ENCODE results near the gene SPOCK1.

SPOCK1 gene

DNA sequence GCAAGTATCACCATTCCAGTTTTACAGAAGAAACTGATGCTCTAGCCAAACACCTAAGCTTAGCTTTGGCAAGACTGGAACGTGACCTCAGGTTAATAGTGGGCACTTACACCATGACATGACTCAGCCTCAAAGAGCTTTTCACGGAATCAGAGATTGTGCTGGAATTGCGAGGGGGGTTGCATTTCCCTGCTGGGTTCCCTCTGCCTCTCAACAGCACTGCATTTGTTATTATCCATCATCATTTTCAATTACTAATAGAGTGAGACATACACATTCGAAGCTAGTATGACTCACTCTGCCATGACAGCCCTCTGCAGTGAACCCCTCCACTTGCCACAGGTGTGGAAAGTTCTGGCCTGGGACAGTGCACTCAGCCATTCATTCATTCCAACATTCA is 8.0 kb downstream of the SPOCK1 start:
- DNase-seq, result no peak

DNA sequence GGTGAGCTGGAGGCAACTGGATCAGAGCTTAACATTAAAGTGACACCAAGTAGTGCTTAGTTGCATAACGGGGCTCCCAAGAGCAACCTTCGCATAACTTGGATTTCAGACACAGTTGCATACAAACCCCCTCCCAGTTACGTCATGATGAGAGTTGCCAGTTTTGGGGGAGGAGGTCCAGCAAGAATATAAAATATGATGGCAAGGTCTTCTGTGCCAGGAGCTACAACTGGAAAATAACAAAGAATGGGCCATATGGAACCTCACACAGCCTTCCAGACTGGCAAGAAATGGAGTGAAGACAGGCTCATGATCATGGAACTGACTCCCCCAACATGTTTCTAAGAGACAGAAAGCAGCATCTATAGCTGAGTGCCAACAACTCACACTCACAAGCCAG is 8.5 kb downstream of the SPOCK1 start:
- no peak for DNase-seq

DNA sequence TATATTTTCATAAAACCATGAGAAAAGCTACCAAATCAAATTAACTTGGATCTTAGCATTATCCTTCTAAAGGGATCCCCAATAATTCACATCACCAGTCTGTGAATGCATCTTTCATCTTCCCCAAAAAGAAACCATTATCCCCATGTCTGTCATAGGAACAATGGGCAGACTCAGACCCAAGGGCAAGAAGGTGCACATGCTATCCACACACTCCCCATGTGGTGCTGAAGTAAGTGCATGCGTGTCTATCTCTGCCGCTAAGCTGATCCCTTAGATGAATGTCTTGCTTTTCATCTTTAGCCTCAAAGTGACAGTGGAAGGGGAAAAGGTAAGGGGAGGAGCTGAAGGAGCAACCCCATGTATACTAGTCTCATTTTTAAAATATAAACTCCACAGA is 10.2 kb downstream of the SPOCK1 start:
- DNase-seq, result no peak

DNA sequence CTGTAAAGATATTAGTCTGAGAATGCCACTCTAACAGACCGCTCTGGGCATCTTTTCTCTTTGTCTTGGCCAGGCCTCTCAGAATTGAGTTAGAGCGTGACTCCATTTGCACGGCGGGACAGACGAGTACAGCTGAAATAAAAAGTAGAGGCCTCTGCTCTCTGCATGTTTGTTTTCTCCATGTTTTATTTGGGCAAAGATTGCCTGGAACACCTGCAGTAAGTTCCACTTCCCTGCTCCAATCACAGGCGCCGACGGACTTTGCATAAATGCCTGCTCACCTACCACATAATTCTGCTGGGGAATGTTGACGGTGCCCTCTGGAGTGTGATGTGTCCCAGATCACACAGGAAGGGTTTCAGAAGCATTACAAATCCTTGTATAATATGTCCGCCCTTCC is 10.6 kb downstream of the SPOCK1 start:
- DNase-seq, result no peak

DNA sequence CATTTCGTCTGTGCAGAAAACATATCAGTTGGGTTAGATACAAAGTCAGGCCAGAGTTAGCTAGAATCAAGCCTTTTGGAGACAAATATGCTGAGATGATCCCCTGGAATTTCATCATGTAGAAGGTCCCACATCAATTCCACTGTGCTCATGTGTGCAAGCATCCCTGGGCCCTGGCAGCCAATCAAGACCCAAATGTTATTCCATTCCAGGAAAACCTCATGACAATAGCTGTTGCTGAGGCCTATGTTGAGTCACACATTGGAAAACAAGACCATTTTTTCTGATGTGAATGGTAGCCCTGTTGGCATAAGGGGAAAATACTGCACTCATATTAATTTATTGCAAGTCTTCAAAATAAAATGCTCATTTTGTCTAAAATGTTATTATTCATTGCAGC is 11.5 kb downstream of the SPOCK1 start:
- DNase-seq, result no peak

DNA sequence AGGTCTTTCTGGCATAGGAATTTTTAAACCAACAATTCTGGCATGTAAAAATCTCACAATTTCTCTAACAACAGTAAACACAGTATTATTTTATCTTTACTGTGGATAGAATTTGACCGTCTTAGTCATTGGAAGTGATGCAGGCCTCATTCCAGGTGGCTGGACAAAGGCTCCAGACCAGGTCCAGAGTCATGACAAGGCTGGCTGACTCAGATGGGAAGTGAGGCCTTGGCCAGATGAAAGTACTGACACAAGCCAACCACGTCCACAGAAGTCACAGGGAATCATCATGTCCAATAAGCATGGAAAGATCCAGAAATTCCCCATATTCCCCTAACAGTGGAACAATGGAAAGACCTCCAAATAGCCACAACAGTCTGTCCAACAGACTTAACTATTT is 12.4 kb downstream of the SPOCK1 start:
- DNase-seq, result no peak

DNA sequence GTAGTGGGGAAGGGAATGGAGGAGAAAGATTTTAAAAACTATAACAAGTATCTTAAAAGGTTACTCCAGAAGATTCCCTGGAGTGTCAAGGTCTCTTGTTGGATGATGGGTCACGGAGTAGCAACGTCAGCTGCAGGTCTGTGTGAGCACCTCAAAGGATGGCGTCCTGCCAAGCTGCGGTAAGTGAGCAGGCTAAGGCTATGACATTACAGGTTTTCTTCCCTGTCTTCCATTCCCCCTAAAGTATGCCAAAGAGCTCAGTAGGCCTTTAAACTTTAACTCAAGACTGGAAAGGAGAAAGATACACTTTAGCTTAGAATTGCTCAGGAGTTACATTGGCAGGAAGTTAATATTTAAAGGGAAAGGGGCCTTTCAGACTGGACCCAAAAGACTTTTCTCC is 17.5 kb downstream of the SPOCK1 start:
- no peak for DNase-seq

DNA sequence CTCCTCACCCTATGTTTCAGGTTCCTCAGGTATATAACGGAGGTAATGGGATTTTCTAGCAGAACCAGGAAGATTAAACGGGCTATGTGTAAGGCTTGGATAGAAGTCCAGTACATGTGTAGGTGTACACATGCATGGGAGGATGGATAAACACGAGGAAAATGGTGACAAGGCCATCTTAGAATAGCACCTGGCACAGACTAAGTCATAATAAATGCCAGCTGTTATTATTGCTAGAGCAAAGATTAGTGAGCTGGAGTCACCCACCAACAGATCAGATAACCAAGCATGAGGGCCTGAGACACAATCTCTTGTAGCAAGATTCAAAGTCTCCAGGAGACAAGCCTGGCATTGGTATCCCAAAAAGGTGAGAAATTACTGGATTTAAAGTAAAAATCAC is 21.1 kb downstream of the SPOCK1 start:
- no peak for DNase-seq

DNA sequence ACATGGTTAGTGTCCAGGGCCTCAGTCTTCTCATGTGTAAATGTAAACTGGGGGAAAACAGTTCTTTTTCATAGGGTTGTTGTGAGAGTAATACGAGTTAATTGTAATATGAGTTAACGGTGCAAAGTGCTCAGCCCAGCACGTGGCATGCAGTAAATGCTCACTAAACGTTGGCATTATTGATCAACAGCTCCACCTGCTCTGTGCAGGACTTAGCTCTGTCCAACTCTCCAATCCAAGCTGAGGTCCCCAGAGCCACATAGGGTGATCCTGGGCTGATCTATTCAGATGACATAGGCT is 28.3 kb downstream of the SPOCK1 start:
- DNase-seq, result no peak

DNA sequence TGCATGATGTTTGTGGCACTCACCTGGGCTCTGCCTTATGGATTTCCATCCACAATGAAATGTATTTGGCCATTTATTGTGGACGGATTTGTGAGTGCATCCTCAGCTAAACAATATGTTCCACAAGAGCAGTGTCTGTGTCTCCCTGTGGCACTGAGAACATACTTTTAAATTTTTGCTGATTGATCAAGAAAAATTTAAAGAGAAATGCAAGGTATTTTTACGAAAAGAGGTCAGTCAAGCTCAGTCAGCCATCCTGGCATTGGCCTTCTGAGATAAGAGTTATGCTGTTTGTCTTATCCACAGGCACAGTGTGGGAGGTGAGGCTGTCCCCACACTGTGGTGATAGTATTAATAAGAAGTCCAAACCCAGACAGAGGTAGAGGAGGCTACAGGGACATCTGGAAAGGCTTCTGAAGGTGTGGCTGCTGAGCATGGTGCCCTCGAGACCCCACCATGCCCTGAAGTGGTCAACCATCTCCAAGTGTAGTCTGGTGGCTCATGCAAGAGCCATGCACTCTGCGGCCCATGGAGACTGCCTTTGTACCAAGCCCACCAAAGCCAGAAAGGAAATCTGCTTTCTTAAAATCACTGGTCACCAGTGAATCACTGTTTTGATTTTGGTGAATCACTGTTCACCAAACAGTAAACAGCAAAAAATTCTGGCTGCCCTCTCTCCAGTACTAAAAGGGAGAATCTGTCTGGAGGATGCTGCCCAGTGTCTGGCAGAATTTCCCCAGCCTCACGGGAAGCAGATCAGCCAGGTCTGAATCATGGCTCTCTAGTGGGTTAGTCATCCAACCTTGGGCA is 28.8 kb downstream of the SPOCK1 start:
- peak; percentile 23 to 53 for DNase-seq

DNA sequence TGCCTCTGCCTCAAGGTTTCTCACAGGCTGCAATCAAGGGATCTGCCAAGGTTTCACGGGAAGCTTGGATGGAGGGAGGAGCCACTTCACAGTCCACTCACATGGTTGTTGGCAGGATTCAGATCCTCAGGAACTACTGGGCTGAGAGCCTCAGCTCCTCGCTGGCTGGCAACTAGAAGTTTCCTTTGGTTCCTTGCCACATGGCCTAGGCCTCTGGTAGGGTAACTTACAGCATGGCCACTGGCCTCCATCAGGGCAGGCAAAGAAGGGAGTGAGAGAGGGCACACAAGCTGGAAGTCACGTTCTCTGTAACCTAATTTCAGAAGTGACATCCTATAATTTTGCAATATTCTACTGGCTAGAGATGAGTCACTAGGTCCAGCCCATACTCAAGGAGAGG is 32.2 kb downstream of the SPOCK1 start:
- DNase-seq, result no peak

DNA sequence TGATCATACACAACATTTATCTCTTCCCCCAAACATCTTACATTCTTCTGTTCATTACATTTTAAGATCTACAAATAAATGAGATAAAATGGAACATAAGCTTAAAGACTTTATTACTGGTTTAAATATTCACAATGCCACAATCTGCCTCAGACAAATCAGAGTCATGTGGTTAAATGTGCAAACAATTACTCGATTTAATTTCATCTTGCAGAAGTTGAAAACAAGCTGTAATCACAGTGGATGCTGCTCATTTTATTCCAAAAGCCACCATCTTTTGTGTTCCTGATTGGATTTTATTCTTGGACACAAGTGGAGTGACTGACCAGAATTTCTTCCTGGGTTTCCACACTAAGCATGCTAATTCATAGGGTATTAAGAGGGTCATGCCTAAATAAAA is 33.2 kb downstream of the SPOCK1 start:
- DNase-seq, result no peak

DNA sequence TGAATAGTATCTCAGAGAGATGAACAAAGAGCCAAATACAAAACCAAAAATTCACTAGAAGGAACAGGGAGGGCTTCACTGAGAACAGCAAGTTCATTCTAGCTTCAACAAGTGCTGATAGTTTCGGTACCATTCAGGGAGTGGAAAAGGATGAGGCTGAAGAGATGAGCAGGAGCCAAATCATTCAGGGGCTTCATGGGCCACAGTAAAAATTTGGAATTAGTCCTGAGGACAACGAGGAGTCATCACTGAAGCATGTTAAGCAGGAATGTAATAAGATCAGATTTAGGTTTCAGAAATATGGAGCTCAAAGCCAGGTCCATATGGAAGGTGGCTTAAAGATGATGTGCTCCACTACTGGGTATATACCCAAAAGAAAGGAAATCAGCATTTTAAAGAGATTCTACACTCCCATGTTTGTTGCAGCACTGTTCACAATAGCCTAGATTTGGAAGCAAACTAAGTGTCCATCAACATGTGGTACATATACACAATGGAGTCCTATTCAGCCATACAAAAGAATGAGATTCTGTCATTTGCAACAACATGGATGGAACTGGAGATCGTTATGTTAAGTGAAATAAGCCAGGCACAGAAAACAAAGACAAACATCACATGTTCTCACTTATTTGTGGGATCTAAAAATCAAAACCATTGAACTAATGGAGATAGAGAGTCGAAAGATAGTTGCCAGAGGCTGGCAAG is 36.2 kb downstream of the SPOCK1 start:
- no peak for DNase-seq

DNA sequence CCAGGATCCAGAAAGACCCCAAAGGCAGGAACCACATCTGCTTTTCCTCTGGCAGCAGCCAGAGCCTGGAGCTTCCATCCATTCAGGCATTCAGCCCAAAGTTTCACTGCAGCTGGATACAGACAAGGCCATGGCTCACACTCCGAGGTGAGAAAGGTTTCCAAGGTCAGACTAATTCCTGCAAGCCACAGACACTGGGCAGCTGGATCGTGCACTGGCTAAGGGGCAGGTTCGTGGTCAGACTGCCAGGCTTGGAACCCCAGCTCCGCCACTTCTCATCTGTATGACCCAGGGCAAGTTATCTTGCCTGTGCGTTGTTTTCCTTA is 36.9 kb downstream of the SPOCK1 start:
- DNase-seq, result no peak

DNA sequence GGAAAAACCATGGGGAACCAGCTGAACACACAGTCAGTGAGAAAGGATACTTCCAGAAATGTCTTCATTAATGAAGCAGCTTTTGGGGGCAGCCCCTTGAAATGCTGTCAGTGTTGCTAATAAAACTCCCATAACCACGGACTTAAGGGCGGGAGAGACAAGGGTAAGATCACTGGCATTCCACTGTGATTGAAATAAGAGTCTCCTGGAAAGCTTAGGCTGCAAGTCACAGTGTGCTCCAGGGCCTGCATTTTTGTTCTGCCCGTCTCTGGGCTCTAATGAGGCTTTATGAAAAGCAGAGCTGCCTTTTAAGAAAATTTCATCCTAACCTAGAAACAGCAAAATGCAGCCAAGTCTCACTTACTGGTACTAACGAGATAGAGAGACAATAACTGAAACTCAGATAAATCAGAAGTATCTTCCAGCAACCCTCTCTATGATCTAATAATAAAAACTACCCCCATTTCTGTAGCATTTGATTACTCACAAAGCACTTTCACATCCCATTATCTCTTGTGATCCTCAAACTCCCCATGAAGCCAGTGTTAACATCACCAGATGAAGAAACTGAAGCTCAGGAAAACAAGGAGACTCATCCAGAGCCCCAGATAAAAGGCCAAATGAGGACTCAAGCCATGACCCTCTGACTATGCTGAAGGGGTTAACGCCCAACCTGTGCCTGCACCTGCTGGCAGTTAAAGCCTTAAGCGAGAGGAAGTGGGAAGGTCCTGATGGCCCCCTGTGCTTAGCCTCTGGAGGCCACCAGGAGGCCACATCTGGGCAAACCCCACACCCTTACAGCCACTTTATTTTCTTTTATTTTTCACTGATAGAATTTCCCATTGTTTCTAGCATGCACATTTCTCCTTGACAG is 37.5 kb downstream of the SPOCK1 start:
- DNase-seq, result no peak

DNA sequence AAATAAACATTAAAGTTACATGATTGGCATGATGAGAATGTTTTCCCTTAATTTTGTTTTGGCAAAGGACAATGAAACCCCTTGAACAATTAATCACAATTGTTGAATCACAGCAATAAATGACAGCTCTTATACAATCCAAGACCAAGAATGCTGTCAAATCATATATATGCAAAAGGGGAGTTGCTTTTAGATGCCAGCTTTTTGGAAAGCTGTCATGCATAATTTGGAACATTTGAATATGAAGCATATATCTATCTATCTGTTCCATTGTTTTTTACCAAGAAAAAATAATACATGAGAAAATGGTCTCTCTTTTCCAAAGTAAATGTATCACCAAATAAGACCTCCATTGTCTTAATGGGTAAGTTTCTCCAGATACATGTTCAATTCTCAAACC is 44.5 kb downstream of the SPOCK1 start:
- DNase-seq, result no peak

DNA sequence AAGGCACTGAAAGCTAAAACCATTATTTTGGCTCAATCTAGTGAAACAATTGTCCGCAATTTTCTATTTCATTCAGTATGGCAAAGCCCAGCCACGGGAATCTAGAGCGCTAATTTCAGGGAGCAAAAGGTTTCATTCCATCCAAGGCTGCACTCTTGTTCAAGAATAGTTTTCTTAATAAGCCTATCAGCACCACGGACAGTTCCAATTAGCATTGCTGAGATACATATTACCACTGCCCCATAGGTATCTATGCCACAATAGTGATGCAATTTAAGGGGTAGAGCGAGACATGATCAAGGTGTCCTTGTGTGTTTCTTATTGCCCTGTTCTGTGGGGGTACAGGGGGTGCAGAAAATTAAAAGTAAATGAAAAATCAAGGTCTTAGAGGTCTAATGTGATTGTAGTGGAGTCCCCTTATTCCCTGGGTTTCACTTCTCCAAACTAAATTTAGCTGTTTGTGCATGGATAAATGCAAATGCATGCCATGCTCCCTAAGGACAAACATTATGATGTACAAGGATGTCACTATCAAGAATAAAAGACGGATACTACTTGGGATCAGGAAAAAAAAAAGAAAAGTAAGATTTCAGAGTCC is 45.5 kb downstream of the SPOCK1 start:
- no peak for DNase-seq

DNA sequence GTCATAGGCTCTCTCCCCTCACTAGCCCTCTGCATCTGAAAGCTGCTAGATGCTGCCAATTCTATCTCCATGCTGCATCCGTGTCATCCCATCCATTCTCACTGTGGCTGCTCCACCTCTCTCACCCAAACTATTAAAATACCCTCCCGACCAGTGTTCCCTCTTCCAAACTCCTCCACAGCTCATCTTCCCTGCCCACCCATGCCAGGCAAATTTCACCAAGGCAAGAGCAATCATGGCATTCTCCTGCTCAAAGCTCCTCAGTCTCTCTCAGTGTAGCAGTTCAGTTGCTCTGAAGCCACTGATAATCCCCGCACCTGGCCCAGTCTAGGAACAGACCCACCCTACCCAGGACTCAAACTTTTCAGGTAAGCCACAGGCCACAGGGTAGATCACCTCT is 48.4 kb downstream of the SPOCK1 start:
- no peak for DNase-seq

DNA sequence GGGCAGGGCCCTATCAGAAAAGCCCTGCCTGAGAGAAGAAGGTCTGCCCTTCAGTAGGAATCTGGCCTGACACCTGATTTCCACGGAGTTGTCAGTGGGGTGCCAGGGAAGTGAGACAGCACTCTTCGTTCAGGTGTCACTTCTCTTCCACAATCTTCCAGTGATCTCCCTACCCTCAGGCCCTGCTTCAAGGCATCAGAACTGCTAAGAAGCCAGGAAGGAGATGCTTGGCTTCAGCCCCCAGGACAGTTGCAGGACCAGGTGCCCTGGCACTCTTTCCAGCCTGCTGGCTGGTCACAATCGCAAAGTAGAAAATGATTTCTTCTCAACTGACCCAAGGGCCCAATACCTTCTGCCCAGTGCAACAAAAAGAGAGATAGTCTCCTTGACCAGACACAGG is 50.3 kb downstream of the SPOCK1 start:
- no peak for DNase-seq

DNA sequence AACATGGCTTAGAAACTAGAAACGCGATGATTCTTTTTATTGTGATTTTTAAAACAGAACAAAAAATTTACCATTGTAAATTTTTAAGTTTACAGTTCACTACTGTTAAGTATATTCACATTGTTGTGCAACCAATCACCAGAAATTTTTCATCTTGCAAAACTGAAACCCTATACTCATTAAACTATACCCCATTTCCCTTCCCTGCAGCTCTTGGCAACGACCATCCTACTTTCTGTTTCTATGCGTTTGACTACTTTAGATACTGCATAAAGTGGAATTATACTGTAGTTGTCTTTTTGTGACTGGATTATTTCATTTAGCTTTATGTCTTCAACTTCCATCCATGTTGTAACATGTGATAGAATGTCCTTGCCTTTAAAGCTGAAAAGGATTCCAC is 52.5 kb downstream of the SPOCK1 start:
- no peak for DNase-seq

DNA sequence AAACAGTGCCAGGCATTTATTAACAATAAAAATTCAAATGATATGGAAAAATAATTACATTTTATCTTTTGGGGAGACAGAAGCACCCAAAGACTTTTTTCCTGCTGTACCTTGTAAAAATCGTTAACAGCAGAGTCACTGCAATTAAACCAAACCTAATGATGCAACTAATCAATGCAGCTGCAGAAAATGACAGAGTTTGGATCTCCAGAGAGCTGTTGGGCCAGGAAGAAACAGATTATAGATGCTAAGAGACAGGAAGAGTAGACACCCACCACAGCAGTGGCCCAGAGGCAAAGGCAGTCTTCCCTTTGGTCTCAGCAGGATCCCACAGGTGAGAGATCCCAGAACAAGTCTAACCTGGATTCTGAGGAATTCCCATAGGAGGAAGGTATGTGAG is 53.0 kb downstream of the SPOCK1 start:
- DNase-seq, result no peak

DNA sequence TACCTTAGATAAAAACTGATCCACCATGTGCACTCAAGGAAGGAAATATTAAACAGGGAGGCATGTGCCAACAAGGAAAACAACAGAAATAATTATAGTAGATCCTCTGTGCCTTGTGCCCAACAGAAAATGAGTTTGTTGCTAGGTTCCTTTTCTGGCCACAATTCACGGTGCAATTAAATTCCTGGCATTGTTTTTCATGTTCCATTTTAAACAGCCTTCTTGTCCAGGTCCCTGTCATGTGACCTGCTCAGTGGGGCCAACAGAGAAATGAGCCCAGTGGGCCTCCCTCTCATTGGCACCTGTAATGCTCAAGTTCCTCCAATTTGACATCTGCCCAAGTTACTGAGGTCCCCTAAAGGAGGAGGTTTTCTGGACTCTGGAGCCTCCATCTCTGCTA is 56.5 kb downstream of the SPOCK1 start:
- no peak for DNase-seq

DNA sequence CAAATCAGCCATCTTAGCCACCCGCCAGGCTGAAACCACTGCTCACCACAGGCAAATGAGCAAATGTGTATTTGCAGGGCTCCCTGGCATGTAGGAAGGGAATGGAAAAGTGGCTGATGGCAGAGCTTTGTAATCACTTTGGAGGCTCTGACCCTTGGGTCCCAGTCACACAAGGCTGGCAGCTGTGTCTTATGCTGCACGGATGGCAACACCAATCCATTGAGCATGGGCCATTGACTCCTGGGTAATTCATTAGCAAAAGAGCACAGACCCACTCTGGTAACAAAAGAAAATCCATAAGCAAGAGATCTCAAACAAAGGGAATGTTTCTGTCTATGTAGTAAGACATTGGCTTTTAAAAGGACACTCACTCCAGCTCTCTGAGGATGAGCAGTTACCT is 57.6 kb downstream of the SPOCK1 start:
- DNase-seq, result no peak

DNA sequence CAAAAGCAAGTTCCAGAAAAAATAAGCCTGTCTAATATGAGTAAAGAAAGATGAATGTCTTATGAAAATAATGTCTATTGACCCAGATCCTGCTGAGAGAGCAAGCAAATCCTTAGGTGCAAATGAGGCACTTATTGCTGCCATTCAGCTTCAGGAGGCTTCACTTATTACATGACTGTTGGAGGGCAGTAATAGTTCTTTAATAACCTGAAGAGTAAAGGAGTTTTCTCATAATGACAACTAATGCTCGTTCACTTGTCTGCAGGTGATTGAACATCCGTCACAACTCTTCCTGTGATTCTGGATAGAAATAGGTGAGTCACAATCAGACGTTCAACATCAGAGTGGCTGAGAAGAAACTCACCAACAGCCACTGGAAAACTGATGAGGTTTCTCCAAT is 58.3 kb downstream of the SPOCK1 start:
- DNase-seq, result no peak

Data from SW 1271 (cell line).